Left lung (tissue), 10 donors: ENCODE data around the gene DPYD. TPM values are rescaled to one million over a fixed set of nuclear protein-coding genes. Genes with fewer than 3 reads are reported as not detected.
A peak's percentile ranks its signal among the peaks of the same experiment; 100 is the strongest.

Experiments
- ATAC-seq: fragments of 200-7000 bp; cut with Tn5 transposase; one replicate; pipeline ENCODE4 v1.9.1; 2020; ENCODE audit warnings: moderate library complexity
- DNase-seq, 4 donors: peaks; one replicate each; pipeline ENCODE4 v3.0.0-alpha.2; 2013 to 2020
- H3K27ac ChIP-seq, 2 donors: fragments of 200-600 bp; sonication (generic) in 1 of 2; one replicate each; pipeline versions ENCODE4 v1.5.0 to v1.8.0; 2020 to 2021
- H3K27me3 ChIP-seq, 2 donors: fragments of 200-600 bp; sonication (generic) in 1 of 2; one replicate each; pipeline versions ENCODE4 v1.5.0 to v1.8.0; 2020 to 2021
- H3K36me3 ChIP-seq, 2 donors: fragments of 200-600 bp; sonication (generic) in 1 of 2; one replicate each; pipeline versions ENCODE4 v1.5.0 to v1.8.0; 2020 to 2021
- H3K4me1 ChIP-seq, 2 donors: fragments of 200-600 bp; one replicate each; pipeline ENCODE4 v1.8.0; 2021
- H3K4me3 ChIP-seq, 2 donors: fragments of 200-600 bp; sonication (generic) in 1 of 2; one replicate each; pipeline versions ENCODE4 v1.5.0 to v1.8.0; 2020 to 2021; ENCODE audit warnings: mild to moderate bottlenecking in 1 of 2
- H3K9me3 ChIP-seq, 2 donors: fragments of 200-600 bp; sonication (generic) in 1 of 2; one replicate each; pipeline versions ENCODE4 v1.5.0 to v1.8.0; 2020 to 2021
- intact Hi-C, 2 donors: fragments of 100-400 bp; cut with DNase I; formaldehyde crosslinking; loops; one replicate each; pipeline versions ENCODE4 v1.11.2 to v1.14.2; 2022
- polyA plus RNA-seq, 6 donors: library from polyadenylated mRNA; unstranded; fragments of 120-200 nt; gene quantifications; one replicate each; pipeline ENCODE4 v1.2.1, GENCODE V29; 2013; ENCODE audit not compliant: insufficient read length in 6 of 6
- total RNA-seq, 2 donors: library from RNA; stranded (reverse); fragmentation: NEBNext Ultra II Directional; extraction: Animal tissue kit (Norgen Biotek cat#: 25700); gene quantifications; one replicate each; pipeline ENCODE4 v1.2.1, GENCODE V29; 2021
- TF ChIP-seq, protein P1 (sequence below), 2 donors: fragments of 200-600 bp; sonication (generic) in 1 of 2; IDR thresholded peaks; one replicate each; pipeline versions ENCODE4 v1.5.0 to v1.8.0; 2021; ENCODE audit warnings: antibody characterized with exemption in 2 of 2
- donor health status: DM: no; HTN: yes; CAD: no.
- donor health status: DM: no; HTN: no; CAD: no.

DPYD gene
- total and polyA plus RNA-seq, 8 donors, result 21.4 to 106 (median 26.1) TPM

DNA sequence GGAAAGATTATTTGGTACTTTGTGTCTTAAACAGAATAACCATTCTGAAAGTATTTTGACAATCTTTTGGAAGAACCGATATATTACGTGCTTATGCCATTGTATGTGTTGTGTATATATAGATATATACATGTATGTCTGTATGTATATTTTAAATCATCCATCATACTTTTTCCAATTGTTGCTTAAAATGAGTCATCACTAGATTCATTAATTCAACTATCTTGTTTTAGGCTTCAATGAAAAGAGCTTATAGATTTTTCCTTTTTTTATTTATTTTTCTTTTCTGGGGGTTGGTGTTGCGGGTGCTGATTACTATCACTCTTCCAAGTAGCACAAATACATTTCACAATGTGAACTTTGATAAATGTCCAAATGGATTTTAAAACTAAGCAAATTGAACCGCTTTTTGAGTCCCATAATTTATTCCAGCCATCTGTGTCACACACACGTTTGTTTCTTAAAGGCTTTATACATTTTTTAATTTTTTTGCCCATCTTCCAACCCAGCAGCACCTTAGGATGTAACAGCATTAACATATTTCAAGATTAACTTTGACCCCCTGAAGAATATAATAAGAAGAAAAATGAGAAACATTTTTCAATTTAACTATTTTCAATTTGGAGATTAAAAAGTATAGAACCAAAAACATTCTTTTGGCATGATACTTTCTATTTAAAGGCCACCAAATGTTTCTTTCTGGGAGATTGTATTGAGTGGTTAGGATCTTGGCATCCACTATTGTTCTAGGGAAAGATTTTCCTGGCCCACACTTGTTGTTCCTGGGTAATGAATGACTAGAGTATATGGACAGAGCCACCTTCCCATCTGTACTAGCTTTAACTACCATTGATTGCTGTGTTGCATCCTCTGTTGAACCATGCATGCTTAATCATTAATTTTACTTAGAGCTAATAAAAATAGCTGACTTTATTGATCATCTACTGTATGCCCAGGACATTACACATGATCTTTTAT, 9.3 kb upstream of the DPYD start:
- Histone ChIP-seq H3K36me3 (no peaks in the 10 kb centered on the region), H3K4me1 (no peaks in the 10 kb centered on the region), H3K9me3 (no peaks in the 10 kb centered on the region), H3K4me3 (no peak overlapping the region), H3K27ac (no peak overlapping the region), H3K27me3 (no peaks in the 10 kb centered on the region)
- no peak for DNase-seq
- TF ChIP-seq, protein P1, sequence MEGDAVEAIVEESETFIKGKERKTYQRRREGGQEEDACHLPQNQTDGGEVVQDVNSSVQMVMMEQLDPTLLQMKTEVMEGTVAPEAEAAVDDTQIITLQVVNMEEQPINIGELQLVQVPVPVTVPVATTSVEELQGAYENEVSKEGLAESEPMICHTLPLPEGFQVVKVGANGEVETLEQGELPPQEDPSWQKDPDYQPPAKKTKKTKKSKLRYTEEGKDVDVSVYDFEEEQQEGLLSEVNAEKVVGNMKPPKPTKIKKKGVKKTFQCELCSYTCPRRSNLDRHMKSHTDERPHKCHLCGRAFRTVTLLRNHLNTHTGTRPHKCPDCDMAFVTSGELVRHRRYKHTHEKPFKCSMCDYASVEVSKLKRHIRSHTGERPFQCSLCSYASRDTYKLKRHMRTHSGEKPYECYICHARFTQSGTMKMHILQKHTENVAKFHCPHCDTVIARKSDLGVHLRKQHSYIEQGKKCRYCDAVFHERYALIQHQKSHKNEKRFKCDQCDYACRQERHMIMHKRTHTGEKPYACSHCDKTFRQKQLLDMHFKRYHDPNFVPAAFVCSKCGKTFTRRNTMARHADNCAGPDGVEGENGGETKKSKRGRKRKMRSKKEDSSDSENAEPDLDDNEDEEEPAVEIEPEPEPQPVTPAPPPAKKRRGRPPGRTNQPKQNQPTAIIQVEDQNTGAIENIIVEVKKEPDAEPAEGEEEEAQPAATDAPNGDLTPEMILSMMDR (IDR thresholded peaks at IDR 0.05), result no peak
- intact Hi-C loops, result no loop called here
- ATAC-seq, result no peak

DNA sequence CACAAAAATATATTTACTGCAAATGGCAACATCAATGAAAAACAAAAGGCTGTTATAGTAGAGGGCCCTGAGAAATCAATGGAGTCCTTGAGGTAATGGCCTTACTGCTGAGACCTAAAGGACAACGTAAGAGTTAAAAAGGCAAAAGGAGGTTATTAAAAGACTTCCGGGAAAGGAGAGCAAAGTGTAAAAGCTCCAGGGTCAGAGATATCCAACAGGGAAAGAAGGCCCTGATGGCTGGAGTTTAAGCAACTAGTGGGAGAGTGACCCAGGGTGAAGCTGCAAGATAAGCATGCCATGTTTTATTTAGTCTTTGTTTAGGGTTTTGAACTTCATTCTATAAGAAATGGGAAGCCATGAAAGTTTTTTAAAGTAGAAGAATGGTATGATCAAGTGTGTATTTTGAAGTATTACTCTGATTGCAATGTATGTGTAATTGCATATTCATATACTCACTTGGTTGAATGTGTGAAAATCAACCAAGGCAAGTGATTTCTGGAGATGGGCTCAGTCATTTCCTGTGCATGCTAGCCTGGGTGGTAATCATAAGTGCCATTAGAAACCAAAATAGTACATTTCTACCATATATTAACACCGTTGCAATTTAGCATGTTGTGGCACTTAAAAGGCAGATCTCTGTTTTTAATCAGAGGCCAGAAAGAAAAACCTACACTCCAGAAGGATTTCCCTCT, 5.3 kb upstream of the DPYD start:
- DNase-seq (no peak), ATAC-seq (no peak)
- intact Hi-C loops, result no loop called here
- no peaks in the 10 kb centered on the region for H3K36me3 ChIP-seq
- no peaks in the 10 kb centered on the region for H3K9me3 ChIP-seq
- no peak overlapping the region for H3K27ac ChIP-seq
- no peak overlapping the region for H3K4me3 ChIP-seq
- TF ChIP-seq, protein P1 (IDR thresholded peaks at IDR 0.05), result no peak
- no peaks in the 10 kb centered on the region for H3K27me3 ChIP-seq
- H3K4me1 ChIP-seq, result peaks cover 0 to 6% of the 10 kb centered on the region in 2 donors

DNA sequence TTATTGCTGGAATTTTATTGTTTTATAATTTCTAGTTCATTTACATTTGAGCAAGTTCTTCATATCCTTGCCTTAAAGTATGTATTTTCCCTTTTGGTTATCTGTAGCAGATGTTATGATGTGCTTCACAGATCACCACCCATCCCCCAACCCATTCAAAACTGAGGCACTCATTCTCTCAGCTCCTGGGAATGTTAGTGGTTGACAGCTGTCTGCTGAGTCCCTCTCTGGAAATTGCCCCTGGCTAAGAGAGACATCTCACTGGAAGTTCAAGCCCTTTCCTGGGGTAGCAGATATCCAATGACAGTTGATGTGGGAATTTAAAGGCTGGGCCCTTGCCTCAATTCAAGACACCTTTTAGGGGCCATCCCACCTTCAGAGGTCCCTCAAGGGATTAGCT, 4.3 kb upstream of the DPYD start:
- ATAC-seq, result no peak
- no peak for DNase-seq
- H3K27ac ChIP-seq, result no peak overlapping the region
- H3K4me3 ChIP-seq, result no peak overlapping the region
- no peaks in the 10 kb centered on the region for H3K27me3 ChIP-seq
- no peaks in the 10 kb centered on the region for H3K36me3 ChIP-seq
- no peaks in the 10 kb centered on the region for H3K9me3 ChIP-seq
- H3K4me1 ChIP-seq, result peaks cover 0 to 6% of the 10 kb centered on the region in 2 donors
- TF ChIP-seq, protein P1 (IDR thresholded peaks at IDR 0.05), result no peak
- intact Hi-C loops, result no loop called here

DNA sequence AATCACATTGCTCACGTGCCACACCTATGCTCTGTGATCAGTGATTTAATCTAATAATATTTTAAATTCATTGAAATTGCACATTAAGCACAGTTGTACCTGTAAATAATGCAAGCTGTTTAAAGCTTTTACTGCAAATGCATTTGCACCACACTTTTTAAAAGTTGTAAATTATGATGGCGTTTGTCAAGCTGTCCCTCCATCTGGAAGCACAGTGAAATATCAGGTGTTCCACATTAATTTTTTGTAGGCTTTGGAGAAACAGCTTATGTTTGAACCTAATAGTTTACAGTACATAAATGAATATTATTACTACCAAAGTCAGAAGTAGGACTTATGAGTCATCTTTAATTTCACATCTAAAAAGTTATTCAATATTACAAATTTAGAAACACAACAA, 3.0 kb upstream of the DPYD start:
- no peaks in the 10 kb centered on the region for H3K27me3 ChIP-seq
- H3K4me1 ChIP-seq, result peaks cover 0 to 13% of the 10 kb centered on the region in 2 donors
- intact Hi-C loops, result no loop called here
- ATAC-seq, result no peak
- no peak overlapping the region for H3K4me3 ChIP-seq
- no peaks in the 10 kb centered on the region for H3K36me3 ChIP-seq
- no peak overlapping the region for H3K27ac ChIP-seq
- TF ChIP-seq, protein P1 (IDR thresholded peaks at IDR 0.05), result no peak
- no peaks in the 10 kb centered on the region for H3K9me3 ChIP-seq
- no peak for DNase-seq

DNA sequence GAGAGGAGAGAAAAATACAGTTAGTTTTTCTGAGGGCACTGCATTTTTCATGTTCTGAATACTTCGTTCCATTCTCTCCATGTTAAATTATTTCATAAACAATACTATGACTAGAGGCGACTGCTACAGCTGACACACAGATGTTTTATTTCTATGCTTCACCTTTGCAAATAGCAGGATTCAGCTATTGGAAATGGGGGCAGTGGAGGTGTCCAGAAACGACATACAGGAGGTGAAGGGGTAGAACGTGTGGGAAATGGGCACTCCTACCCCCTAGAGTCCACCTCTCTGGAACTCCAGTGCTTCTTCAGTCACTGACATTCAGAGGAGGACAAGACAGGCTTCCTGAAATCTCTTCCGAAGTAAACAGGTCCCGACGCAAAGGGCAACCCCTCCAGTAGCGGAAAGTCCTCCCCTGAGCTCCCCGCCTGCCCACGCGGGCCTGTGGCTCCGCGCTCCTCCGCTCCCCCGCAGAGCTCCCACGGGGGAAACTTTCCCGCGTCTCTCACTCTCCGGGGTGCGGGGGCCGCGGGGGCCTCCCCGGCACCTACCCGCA, 480 bp downstream of the DPYD start:
- Histone ChIP-seq H3K27me3 (no peaks in the 10 kb centered on the region), H3K4me1 (peaks cover 0 to 46% of the 10 kb centered on the region in 2 donors), H3K4me3 (peak overlapping the region; percentile 82 to 96), H3K27ac (peak overlapping the region; percentile 97 to 98), H3K9me3 (no peaks in the 10 kb centered on the region), H3K36me3 (no peaks in the 10 kb centered on the region)
- DNase-seq (peak in 2 of 4 donors; percentile 42 to 53), ATAC-seq (peak; percentile 59)
- TF ChIP-seq, protein P1 (IDR thresholded peaks at IDR 0.05), result no peak
- intact Hi-C loops, result no loop called here
